HepG2 (cell line): ENCODE measurements around the gene KLHL8. TPM values are rescaled to one million over a fixed set of nuclear protein-coding genes. Genes with fewer than 3 reads are reported as not detected.

Experiments
- ATAC-seq: fragments of 200-7000 bp; cut with Tn5 transposase; 3 replicates; pipeline ENCODE4 v1.9.1; 2020; ENCODE audit warnings: mild to moderate bottlenecking, moderate library complexity
- BruUV-seq: library from RNA; stranded (reverse); fragments of 400-500 nt; replicated peaks from 2 replicates; lab custom pipeline; 2021; lab: Mats Ljungman, UMichigan
- CTCF ChIA-PET: fragments of 300-600 bp; formaldehyde crosslinking; extraction: SDS; loops from one replicate; lab custom pipeline; 2021; ENCODE audit warnings: low total read pairs, inconsistent platforms, low intra/inter-chr PET ratio; lab: Yijun Ruan, JAX
- POLR2A ChIA-PET: fragments of 350-600 bp; sonication (Branson Sonifier 250); formaldehyde crosslinking; loops from one replicate; lab custom pipeline; 2020; ENCODE audit warnings: antibody characterized with exemption, inconsistent platforms; lab: Yijun Ruan, JAX
- DNase-seq: peaks from one replicate; pipeline ENCODE4 v3.0.0-alpha.2; 2015; ENCODE audit warnings: low spot score
- FAIRE-seq: peaks from 3 replicates; lab custom pipeline; 2011; peaks lifted over from hg19 to GRCh38; lab: Jason Lieb, UNC
- H2AFZ ChIP-seq: one replicate; pipeline ENCODE4 v1.6.1; 2011; ENCODE audit warnings: low read length, inconsistent platforms
- H3K27ac ChIP-seq: fragments of 300-600 bp; 3 replicates; pipeline ENCODE4 v1.8.0; 2011; ENCODE audit warnings: mixed run types, mild to moderate bottlenecking, mixed read lengths, low read length, inconsistent platforms; ENCODE audit not compliant: insufficient read depth; ENCODE audit errors: extremely low read length
- H3K27me3 ChIP-seq, 2 experiments: fragments of 200-600 bp in 1 of 2; 2 replicates in 1 of 2; 3 replicates in 1 of 2; pipeline versions ENCODE4 v1.6.0 to v1.8.0; 2011; ENCODE audit warnings: low read length in 2 of 2, mild to moderate bottlenecking in 2 of 2, moderate library complexity in 2 of 2, inconsistent platforms in 1 of 2; ENCODE audit not compliant: insufficient read depth in 2 of 2, control insufficient read depth in 1 of 2
- H3K36me3 ChIP-seq, 2 experiments: fragments of 200-600 bp in 1 of 2; replicated peaks in 1 of 2; 2 replicates in 1 of 2; 3 replicates in 1 of 2; pipeline versions ENCODE4 v1.5.1 to v1.8.0; 2011; ENCODE audit warnings: low read length in 2 of 2, inconsistent platforms in 1 of 2; ENCODE audit not compliant: insufficient read depth in 2 of 2, control insufficient read depth in 1 of 2
- H3K4me1 ChIP-seq: 2 replicates; pipeline ENCODE4 v1.5.1; 2012; ENCODE audit warnings: low read length, inconsistent platforms; ENCODE audit not compliant: insufficient read depth
- H3K4me2 ChIP-seq: 2 replicates; pipeline ENCODE4 v1.6.0; 2011; ENCODE audit warnings: low read depth, low read length, inconsistent platforms
- H3K4me3 ChIP-seq, 3 experiments: fragments of 200-600 bp in 1 of 3; sonication (generic), shearing (Covaris generic) in 1 of 3; replicated peaks in 1 of 3; 2 replicates each; pipeline ENCODE4 v1.5.1; 2011 to 2016; ENCODE audit warnings: low read length in 3 of 3, inconsistent platforms in 2 of 3, low read depth in 2 of 3, mild to moderate bottlenecking in 2 of 3, control low read depth in 1 of 3, mixed read lengths in 1 of 3; ENCODE audit not compliant: insufficient read depth in 1 of 3
- H3K79me2 ChIP-seq: one replicate; pipeline ENCODE4 v1.6.1; 2011; ENCODE audit warnings: low read length, inconsistent platforms; ENCODE audit not compliant: insufficient read depth
- H3K9ac ChIP-seq: 2 replicates; pipeline ENCODE4 v1.6.0; 2011; ENCODE audit warnings: mild to moderate bottlenecking, low read depth, low read length, inconsistent platforms; ENCODE audit not compliant: insufficient read depth
- H3K9me3 ChIP-seq: 2 replicates; pipeline ENCODE4 v1.5.1; 2012; ENCODE audit warnings: mild to moderate bottlenecking, low read length
- H4K20me1 ChIP-seq: 2 replicates; pipeline ENCODE4 v1.6.0; 2011; ENCODE audit warnings: inconsistent platforms, mild to moderate bottlenecking, low read length, moderate library complexity; ENCODE audit not compliant: insufficient read depth
- ASH2L ChIP-seq: fragments of 300-600, 200-600 bp; sonication (generic); IDR thresholded peaks from 2 replicates; pipeline ENCODE4 v1.7.0; 2017; ENCODE audit warnings: low read depth, mild to moderate bottlenecking, moderate library complexity, mixed read lengths, low read length; ENCODE audit not compliant: insufficient read length
- EEA1 ChIP-seq: sonication (generic); formaldehyde crosslinking; IDR thresholded peaks from 2 replicates; pipeline ENCODE4 v1.5.1; 2020; ENCODE audit warnings: mild to moderate bottlenecking, missing genetic modification reagents, borderline replicate concordance
- MBD4 ChIP-seq: IDR thresholded peaks from 2 replicates; pipeline ENCODE4 v1.6.1; 2012; ENCODE audit warnings: low read length, inconsistent platforms, borderline replicate concordance
- MTA3 ChIP-seq: sonication (generic); formaldehyde crosslinking; IDR thresholded peaks from 2 replicates; pipeline ENCODE4 v1.4.0; 2020; ENCODE audit warnings: missing genetic modification reagents
- NAIF1 ChIP-seq: sonication (generic); formaldehyde crosslinking; IDR thresholded peaks from 2 replicates; pipeline ENCODE4 v1.5.0; 2020; ENCODE audit warnings: mild to moderate bottlenecking, missing genetic modification reagents, borderline replicate concordance
- NFE2L2 ChIP-seq: fragments of 150-350 bp; IDR thresholded peaks from 2 replicates; pipeline ENCODE4 v1.6.1; 2014; ENCODE audit warnings: low read length
- NKX3-1 ChIP-seq: sonication (generic); formaldehyde crosslinking; IDR thresholded peaks from 2 replicates; pipeline ENCODE4 v1.5.0; 2020; ENCODE audit warnings: missing genetic modification reagents
- REL ChIP-seq: sonication (generic); formaldehyde crosslinking; conservative IDR thresholded peaks from 2 replicates; pipeline ENCODE4 v1.8.0; 2022; ENCODE audit warnings: mild to moderate bottlenecking, missing genetic modification reagents, moderate library complexity
- SATB2 ChIP-seq: sonication (generic); formaldehyde crosslinking; IDR thresholded peaks from 2 replicates; pipeline ENCODE4 v1.5.0; 2020; ENCODE audit warnings: missing genetic modification reagents
- STAT5B ChIP-seq: sonication (generic); formaldehyde crosslinking; IDR thresholded peaks from 2 replicates; pipeline ENCODE4 v1.4.0; 2020; ENCODE audit warnings: missing genetic modification reagents
- ZC3H4 ChIP-seq: sonication (generic); formaldehyde crosslinking; IDR thresholded peaks from 2 replicates; pipeline ENCODE4 v1.4.0; 2020; ENCODE audit warnings: missing genetic modification reagents, borderline replicate concordance
- ZNF101 ChIP-seq: sonication (generic); formaldehyde crosslinking; IDR thresholded peaks from 2 replicates; pipeline ENCODE4 v1.4.0; 2020; ENCODE audit warnings: mild to moderate bottlenecking, low read depth, missing genetic modification reagents, borderline replicate concordance
- ZNF782 ChIP-seq: sonication (generic); formaldehyde crosslinking; IDR thresholded peaks from 2 replicates; pipeline ENCODE4 v1.4.0; 2020; ENCODE audit warnings: missing genetic modification reagents, mild to moderate bottlenecking, borderline replicate concordance
- WGBS: methylation state at CpG from one replicate; pipeline ENCODE4 v1.1.6; 2017; ENCODE audit warnings: low lambda C conversion rate; 5-methylcytosine and 5-hydroxymethylcytosine counted together
- in situ Hi-C: cut with HindIII; loops from 2 replicates; pipeline ENCODE4 v1.10.0; 2017; ENCODE audit warnings: low pct_unique_long_range_greater_than_20kb; ENCODE audit not compliant: extremely low pct_ligation_motif_present
- intact Hi-C: fragments of 100-400 bp; cut with micrococcal nuclease; formaldehyde crosslinking; loops from one replicate; pipeline ENCODE4 v1.10.0; 2022; ENCODE audit not compliant: unreplicated experiment
- polyA plus RNA-seq, 8 experiments: library from polyadenylated mRNA; depleted of rRNA in 3 of 8; stranded (reverse) in 7 of 8; unstranded in 1 of 8; fragments of >200 nt; fragmentation: Illumina TruSeq in 4 of 8; extraction: Trizol in 4 of 8; gene quantifications; 2 replicates each; pipeline versions ENCODE4 v1.2.1 to v1.2.3, GENCODE V29; 2011 to 2016; ENCODE audit warnings: low read depth in 4 of 8, missing spikeins in 1 of 8, mixed read lengths in 1 of 8; ENCODE audit not compliant: insufficient read depth in 1 of 8
- total RNA-seq, 5 experiments: library from RNA; depleted of rRNA; stranded (reverse); fragments of >200 nt; fragmentation: Illumina TruSeq; extraction: Trizol; gene quantifications; 2 replicates each; pipeline ENCODE4 v1.2.3, GENCODE V29; 2016; ENCODE audit warnings: low read depth in 1 of 5
- TF ChIP-seq, protein P1 (sequence below): sonication (generic); formaldehyde crosslinking; IDR thresholded peaks from 2 replicates; pipeline ENCODE4 v1.4.0; 2020; ENCODE audit warnings: mild to moderate bottlenecking, missing genetic modification reagents
- TF ChIP-seq, protein P2 (sequence below): sonication (generic); formaldehyde crosslinking; IDR thresholded peaks from 2 replicates; pipeline ENCODE4 v1.5.1; 2020; ENCODE audit warnings: missing genetic modification reagents, mild to moderate bottlenecking, borderline replicate concordance
- TF ChIP-seq, protein P3 (sequence below): sonication (generic); formaldehyde crosslinking; IDR thresholded peaks from 2 replicates; pipeline ENCODE4 v1.5.0; 2020; ENCODE audit warnings: missing genetic modification reagents
- TF ChIP-seq, protein P4 (sequence below): sonication (generic); formaldehyde crosslinking; IDR thresholded peaks from 2 replicates; pipeline ENCODE4 v1.4.0; 2020; ENCODE audit warnings: mild to moderate bottlenecking, missing genetic modification reagents
- TF ChIP-seq, protein P5 (sequence below): sonication (generic); formaldehyde crosslinking; IDR thresholded peaks from 2 replicates; pipeline ENCODE4 v1.4.0; 2020; ENCODE audit warnings: missing genetic modification reagents

Gene KLHL8
- total and polyA plus RNA-seq, 2 of the 13 experiments (the other 11 are each of a cell fraction or from before 2014, with no cell fraction given), result 2.8 to 11.7 TPM

DNA sequence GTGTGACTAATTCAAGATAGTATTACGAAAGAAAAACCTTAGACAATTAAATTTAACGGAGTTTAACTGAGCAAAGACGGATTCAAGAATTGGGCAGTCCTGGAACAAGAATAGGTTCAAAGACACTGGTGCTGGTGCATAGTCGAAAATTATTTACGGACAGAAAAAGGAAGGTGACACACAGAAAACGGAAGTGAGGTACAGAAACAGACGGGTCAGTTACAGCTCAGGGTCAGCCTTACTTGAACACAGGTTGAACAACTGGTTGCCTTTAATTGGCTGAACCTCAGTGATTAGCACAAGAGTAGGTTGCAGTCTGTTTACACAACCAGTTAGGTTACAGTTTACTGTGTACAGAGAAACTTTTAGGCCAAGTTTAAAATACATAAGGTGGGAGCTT is 31.5 kb downstream of the KLHL8 start:
- no peak overlapping the region for H3K4me2 ChIP-seq
- no TSS peak for BruUV-seq
- H3K36me3 ChIP-seq, result no peaks in the 10 kb centered on the region
- no peak for ATAC-seq
- intact Hi-C loops (no loop called here), in situ Hi-C loops (no loop called here)
- no peak overlapping the region for H3K27ac ChIP-seq
- no peak overlapping the region for H3K9ac ChIP-seq
- no peaks in the 10 kb centered on the region for H4K20me1 ChIP-seq
- no peak overlapping the region for H2AFZ ChIP-seq
- whole genome bisulfite sequencing, result 95% methylated on average over 7 of the region's 7 CpGs
- H3K4me1 ChIP-seq, result no peaks in the 10 kb centered on the region
- TF ChIP-seq ASH2L (no peak), ZNF101 (CRISPR knock-in tag) (no peak), SATB2 (CRISPR knock-in tag) (no peak), ZNF782 (CRISPR knock-in tag) (no peak), NKX3-1 (no peak), MTA3 (no peak), EEA1 (CRISPR knock-in tag) (no peak), NAIF1 (CRISPR knock-in tag) (no peak), REL (CRISPR knock-in tag) (no peak), ZC3H4 (CRISPR knock-in tag) (no peak), MBD4 (no peak), STAT5B (CRISPR knock-in tag) (no peak), NFE2L2 (no peak)
- TF ChIP-seq, protein P1, sequence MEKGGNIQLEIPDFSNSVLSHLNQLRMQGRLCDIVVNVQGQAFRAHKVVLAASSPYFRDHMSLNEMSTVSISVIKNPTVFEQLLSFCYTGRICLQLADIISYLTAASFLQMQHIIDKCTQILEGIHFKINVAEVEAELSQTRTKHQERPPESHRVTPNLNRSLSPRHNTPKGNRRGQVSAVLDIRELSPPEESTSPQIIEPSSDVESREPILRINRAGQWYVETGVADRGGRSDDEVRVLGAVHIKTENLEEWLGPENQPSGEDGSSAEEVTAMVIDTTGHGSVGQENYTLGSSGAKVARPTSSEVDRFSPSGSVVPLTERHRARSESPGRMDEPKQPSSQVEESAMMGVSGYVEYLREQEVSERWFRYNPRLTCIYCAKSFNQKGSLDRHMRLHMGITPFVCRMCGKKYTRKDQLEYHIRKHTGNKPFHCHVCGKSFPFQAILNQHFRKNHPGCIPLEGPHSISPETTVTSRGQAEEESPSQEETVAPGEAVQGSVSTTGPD (CRISPR knock-in tag), result no peak
- TF ChIP-seq, protein P2, sequence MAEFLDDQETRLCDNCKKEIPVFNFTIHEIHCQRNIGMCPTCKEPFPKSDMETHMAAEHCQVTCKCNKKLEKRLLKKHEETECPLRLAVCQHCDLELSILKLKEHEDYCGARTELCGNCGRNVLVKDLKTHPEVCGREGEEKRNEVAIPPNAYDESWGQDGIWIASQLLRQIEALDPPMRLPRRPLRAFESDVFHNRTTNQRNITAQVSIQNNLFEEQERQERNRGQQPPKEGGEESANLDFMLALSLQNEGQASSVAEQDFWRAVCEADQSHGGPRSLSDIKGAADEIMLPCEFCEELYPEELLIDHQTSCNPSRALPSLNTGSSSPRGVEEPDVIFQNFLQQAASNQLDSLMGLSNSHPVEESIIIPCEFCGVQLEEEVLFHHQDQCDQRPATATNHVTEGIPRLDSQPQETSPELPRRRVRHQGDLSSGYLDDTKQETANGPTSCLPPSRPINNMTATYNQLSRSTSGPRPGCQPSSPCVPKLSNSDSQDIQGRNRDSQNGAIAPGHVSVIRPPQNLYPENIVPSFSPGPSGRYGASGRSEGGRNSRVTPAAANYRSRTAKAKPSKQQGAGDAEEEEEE (CRISPR knock-in tag), result no peak
- TF ChIP-seq, protein P3, sequence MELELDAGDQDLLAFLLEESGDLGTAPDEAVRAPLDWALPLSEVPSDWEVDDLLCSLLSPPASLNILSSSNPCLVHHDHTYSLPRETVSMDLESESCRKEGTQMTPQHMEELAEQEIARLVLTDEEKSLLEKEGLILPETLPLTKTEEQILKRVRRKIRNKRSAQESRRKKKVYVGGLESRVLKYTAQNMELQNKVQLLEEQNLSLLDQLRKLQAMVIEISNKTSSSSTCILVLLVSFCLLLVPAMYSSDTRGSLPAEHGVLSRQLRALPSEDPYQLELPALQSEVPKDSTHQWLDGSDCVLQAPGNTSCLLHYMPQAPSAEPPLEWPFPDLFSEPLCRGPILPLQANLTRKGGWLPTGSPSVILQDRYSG (CRISPR knock-in tag), result no peak
- TF ChIP-seq, protein P4, sequence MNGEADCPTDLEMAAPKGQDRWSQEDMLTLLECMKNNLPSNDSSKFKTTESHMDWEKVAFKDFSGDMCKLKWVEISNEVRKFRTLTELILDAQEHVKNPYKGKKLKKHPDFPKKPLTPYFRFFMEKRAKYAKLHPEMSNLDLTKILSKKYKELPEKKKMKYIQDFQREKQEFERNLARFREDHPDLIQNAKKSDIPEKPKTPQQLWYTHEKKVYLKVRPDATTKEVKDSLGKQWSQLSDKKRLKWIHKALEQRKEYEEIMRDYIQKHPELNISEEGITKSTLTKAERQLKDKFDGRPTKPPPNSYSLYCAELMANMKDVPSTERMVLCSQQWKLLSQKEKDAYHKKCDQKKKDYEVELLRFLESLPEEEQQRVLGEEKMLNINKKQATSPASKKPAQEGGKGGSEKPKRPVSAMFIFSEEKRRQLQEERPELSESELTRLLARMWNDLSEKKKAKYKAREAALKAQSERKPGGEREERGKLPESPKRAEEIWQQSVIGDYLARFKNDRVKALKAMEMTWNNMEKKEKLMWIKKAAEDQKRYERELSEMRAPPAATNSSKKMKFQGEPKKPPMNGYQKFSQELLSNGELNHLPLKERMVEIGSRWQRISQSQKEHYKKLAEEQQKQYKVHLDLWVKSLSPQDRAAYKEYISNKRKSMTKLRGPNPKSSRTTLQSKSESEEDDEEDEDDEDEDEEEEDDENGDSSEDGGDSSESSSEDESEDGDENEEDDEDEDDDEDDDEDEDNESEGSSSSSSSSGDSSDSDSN (CRISPR knock-in tag), result no peak
- TF ChIP-seq, protein P5, sequence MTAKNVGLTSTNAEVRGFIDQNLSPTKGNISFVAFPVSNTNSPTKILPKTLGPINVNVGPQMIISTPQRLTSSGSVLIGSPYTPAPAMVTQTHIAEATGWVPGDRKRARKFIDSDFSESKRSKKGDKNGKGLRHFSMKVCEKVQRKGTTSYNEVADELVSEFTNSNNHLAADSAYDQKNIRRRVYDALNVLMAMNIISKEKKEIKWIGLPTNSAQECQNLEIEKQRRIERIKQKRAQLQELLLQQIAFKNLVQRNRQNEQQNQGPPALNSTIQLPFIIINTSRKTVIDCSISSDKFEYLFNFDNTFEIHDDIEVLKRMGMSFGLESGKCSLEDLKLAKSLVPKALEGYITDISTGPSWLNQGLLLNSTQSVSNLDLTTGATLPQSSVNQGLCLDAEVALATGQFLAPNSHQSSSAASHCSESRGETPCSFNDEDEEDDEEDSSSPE, result no peak
- CTCF ChIA-PET, result no interaction called here
- POLR2A ChIA-PET, result no interaction called here
- H3K27me3 ChIP-seq, result no peaks in the 10 kb centered on the region
- no peak overlapping the region for H3K4me3 ChIP-seq
- no peak for DNase-seq
- no peak for FAIRE-seq
- H3K79me2 ChIP-seq, result no peaks in the 10 kb centered on the region
- no peaks in the 10 kb centered on the region for H3K9me3 ChIP-seq
